HG02623 (cell line): Measurements from ENCODE around the gene AATK.
"Not testable (repeated sequence)": the region's sequence is repeated elsewhere in the genome, so short reads cannot be mapped to it uniquely, and the experiment has no call there.

ENCODE experiments used
- ATAC-seq: cut with Tn5 transposase; IDR thresholded peaks from one replicate; pipeline ENCODE4 v1.9.1; 2021; ENCODE audit warnings: moderate library complexity; ENCODE audit not compliant: unreplicated experiment

AATK gene

DNA sequence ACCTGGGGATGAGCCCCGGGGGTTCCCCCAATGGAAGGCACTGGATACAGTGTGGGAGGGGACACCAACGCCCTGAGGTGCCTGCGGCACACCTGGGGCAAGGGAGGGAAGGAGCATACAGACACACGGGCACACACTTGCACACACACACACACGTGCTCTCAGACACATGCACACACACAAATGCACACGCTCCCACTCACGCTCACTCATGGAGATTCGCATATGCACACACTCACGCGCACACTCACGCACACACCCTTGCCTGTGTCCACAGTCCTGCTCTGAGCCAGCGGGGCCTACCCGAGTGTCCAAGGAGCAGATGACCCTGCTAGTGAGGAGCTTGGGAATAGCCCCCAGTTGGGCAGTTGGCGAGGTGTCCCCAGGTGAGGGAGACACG lies 17.4 kb downstream of the AATK start:
- no peak for ATAC-seq

DNA sequence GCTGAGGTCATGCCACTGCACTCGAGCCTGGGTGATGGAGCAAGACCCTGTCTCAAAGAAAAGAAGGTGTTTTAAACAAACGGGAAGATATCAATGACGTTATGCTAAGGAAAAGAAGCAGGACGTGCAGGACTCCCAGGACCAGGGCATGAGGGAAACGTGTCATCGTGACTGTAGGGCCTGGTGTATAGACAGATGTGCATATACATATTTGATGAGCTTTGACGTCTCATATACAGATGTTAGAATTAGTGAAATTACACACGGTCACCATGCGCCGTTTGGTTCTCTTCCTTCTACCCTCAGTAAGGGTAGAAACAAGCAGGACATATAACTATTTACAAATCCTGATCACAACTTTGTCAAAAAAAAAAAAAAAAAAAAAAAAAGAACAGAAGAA lies 18.3 kb downstream of the AATK start:
- no peak for ATAC-seq

DNA sequence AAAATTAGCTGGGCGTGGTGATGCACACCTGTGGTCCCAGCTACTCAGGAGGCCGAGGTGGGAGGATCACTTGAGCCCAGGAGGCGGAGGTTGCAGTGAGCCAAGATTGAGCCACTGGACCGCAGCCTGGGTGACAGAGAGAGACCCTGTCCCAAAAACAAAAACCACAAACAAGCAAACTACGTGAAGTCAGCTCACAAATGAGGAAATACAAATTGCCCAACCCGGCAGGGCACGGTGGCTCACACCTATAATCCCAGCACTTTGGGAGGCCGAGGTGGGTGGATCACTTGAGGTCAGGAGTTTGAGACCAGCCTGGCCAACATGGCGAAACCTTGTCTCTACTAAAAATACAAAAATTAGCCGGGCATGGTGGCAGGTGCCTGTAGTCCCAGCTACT lies 19.8 kb downstream of the AATK start:
- ATAC-seq, result not testable (repeated sequence)

DNA sequence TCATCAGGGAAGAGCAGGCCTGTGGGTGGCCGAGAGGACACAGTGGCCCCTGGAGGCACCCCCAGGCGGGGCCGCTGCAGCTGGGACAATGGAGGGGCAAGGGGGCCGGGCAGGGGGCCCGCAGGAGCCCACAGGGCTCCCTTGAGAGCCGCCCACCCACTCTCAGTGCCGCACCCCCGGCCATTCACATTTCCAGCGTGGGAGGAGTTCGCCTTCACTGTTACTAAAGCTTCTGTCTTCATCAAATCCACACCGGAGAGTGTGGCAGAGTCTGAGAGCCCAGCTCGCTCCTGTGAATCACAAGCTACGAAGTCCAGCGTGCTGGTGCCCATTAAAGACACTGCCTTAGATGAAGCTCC lies 21.6 kb downstream of the AATK start:
- ATAC-seq, result no peak

DNA sequence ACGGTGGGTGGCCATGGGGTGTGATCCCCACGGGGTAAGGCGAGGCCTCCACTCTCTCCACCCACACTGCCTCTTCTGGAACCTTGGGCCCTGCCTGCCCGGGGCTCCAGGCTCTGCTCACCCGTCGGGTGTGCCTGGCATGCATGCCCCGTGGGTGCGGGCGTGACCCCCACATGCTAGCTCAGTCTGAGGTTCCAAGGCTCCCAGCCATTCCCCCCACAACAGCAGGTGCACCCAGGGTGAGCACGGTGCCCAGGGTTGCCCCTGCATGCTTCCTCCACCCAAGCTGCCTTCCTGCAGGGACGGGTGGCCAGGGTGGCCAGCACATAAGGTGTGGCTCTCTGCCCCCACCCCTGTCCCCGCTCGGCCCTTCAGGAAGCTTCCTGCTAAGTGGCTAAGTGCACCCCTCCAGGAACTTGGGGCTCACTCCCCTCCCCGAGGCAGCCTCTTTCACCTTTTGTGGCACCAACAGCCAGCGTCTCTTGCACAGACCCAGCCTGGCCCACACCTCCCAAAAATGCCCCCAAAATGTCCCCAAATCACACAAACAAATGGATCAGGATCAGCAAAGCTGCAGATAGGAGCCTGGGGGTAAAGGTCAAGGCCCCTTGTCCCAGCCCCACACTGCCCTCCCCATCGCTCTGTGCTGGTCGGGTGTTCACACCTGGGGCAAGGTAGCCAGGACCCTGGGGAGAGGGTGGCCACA lies 22.2 kb downstream of the AATK start:
- ATAC-seq, result no peak

DNA sequence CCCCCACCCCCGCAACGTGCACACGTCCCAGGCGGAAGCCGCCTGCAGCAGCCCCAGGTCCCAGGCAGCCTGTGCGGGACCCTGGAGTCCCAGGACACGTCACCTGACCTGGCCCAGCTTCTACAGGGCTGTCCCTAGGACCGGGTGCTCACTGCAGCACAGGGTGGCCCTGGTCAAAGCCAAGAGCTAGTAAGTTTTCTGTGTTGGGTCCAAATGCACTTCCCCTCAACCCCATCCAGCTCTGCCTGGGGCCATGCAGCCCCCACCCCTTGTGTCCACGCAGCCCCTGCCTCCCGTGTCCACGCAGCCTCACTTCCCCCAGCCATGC lies 22.9 kb downstream of the AATK start:
- ATAC-seq, result no peak

DNA sequence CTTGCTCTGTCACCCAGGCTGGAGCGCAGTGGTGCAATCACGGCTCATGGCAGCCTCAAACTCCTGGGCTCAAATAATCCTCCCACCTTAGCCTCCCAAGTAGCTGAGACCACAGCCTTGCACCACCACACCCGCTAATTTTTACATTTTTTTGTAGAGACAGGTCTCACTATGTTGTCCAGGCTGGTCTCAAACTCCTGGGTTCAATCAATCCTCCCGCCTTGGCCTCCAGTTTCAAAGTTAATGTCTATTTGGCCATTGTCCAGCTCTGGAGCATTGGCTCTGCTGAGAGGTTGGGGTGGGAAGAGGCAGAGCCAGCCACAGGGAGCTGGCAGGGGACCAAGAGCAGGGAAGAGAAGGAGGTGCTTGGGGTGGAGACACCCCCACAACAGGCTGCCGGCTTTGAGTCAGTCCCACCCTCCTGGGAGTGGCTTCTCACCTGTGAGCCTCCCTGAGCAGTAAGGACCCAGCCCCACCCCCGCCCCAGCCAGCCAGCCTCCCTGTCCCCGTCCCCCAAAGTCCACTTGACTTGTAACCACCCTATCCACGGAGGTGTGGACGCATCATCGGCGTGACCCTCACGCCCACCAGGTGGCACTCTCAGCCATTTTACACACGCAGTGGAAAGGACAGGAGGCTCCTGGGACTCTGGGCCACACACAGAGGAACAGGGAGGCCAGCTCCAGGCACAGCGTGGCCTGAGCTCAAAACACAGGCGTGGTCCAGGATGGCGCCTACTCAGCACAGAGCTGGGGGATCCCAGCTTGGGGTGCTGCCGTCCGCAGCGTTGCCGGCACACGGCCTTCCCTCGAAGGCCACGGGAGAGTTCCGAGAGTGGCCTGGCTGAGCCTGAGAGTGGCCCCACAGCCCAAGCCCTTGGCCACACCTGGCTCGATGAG lies 23.5 kb downstream of the AATK start:
- ATAC-seq, result no peak

DNA sequence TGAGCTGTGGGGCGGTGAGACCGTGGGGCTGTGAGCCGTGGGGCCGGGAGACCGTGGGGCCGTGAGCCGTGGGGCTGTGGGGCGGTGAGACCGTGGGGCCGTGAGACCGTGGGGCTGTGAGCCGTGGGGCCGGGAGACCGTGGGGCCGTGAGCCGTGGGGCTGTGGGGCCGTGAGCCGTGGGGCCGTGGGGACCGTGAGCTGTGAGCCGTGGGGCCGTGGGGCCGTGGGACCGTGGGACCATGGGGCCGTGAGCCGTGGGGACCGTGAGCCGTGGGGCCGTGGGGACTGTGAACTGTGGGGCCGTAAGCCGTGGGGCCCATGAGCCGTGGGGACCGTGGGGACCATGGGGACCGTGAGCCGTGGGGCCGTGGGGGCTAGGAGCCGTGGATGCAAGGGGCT lies 25.3 kb downstream of the AATK start:
- ATAC-seq, result no peak

DNA sequence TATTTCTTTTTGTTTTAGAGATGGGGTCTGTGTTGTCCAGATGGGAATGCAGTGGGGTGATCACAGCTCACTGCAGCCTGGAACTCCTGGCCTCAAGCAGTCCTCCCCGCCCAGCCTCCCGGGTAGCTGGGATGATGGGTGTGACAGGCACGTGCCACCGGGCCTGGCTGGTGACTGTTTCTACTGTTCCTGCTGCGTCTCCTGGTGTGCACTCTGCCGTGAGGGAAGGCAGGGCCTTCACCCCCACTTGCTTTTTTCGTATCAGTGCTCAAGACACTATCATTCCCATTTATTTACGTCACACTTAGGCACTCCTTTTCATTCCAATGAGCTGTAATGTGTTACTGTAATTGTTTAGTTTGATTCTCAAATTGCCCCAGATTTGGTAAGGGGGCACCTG lies 26.0 kb downstream of the AATK start:
- ATAC-seq, result no peak

DNA sequence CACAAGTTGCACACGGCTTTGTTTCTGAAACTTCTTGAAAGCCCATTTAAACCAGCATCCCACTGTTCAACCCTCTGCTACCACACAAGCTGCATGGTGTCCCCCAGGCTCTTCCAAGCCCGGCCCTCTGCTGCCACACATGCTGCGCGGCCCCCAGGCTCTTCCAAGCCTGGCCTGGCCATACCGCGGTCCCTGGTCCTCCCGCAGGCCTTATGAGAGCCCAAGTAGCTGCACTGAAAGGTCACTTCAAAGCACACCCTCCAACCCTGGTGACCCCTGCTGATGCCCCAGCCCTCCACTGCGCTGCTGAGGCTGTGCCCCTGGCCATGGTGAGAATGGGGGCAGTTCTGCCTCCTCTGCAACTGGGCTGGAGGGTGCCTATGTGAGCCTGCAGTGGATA lies 26.6 kb downstream of the AATK start:
- no peak for ATAC-seq

DNA sequence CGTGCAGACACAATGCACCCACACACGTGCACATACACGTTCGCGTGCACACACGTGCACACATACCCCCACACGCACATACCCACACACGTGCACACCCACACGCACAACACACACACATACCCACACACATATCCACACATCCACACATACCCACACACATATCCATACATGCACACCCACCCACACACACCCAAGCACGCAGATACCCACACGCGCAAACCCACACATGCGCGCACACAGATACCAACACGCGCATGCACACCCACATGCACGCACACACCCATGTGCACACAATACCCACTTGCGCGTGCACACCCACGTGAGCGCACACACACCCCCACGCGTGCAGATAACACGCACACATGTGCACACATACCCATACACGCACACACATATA lies 27.5 kb downstream of the AATK start:
- no peak for ATAC-seq

DNA sequence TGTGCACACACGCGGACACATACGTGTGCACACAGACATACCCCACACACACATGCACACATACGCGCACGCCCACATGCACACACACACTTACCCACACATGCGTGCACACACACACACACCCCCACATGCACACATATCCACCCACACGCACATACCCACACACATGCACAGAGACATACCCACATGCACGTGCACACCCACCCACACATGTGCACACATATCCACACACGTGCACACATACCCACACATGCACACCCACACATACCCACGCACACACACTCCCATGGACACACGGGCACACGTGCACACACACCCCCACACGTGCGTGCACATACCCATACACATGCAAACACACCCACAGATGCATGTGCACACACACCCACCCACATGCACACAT lies 27.9 kb downstream of the AATK start:
- ATAC-seq, result no peak

DNA sequence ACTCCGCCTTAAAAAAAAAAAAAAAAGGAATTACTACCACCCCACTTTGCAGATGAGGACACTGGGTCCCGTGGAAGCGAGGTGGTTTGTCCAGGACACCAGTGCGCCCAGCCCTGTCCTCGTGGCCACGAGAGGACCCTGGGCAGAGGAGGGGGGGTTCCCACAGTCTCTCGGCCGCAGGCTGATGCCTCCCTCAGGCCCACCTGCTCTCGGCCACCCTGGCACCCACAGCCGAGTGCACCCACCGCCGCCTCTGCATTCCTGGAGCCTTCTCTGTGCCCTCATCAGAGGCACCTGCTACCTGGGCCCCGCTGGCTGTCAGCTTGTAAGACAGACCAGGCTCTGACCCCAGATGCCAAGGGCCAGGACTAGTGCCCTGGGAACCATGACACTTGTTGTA lies 28.8 kb downstream of the AATK start:
- ATAC-seq, result no peak

DNA sequence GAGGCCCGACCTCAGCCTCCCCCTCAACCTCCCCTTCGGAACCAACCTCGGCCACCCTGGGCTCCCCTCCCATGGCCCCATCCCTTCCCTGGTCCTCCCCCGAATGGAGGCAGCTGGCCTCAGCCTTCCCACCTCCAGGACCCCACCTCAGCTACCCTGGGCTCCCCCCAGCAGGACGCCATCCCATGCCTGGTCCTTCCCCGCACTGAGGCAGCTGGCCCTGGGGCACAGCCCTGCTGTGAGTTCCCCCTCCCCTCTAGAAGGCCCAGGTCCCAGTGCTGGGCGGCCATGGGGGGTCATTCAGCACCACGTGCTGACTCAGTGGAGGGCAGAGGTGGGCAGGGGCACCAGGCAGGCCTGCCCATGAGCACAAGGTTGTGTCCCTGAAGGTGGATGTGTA lies 29.7 kb downstream of the AATK start:
- no peak for ATAC-seq

DNA sequence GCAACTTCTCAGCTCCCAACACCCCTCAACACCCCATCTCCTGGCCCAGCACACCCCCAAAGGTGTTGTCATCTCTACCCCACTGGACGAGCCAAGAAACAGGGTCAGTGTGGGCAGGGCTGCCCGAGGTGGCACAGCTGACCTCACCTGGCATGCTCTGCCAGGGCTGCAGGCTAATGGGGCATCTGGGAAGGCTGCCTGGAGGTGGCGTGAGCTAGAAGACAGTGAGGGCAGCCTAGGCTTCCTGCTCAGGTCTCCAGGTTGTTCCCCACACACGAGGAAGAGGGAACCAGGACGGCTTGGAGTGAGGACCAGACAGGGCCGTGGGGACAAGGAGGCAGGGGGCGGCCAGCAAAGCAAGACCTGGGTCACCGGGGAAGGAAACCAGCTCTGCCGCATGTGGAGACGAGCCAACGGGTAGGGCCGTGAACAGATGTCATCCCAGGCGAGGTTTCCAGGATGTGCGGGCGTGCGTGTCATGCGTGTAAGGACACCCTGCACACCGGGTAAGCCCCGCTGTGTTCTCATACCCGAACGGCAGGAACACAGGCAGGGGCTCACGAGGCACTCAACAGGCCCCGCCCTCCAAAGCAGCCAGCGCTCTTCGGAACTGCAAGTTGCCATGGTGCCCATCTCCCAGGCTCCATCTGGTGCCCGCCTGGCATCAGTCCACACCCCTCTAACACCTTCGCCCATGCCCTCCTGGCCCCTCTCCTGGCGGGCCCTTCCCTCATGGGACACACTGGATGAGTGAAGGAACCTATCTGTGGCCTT lies 30.3 kb downstream of the AATK start:
- ATAC-seq, result no peak

DNA sequence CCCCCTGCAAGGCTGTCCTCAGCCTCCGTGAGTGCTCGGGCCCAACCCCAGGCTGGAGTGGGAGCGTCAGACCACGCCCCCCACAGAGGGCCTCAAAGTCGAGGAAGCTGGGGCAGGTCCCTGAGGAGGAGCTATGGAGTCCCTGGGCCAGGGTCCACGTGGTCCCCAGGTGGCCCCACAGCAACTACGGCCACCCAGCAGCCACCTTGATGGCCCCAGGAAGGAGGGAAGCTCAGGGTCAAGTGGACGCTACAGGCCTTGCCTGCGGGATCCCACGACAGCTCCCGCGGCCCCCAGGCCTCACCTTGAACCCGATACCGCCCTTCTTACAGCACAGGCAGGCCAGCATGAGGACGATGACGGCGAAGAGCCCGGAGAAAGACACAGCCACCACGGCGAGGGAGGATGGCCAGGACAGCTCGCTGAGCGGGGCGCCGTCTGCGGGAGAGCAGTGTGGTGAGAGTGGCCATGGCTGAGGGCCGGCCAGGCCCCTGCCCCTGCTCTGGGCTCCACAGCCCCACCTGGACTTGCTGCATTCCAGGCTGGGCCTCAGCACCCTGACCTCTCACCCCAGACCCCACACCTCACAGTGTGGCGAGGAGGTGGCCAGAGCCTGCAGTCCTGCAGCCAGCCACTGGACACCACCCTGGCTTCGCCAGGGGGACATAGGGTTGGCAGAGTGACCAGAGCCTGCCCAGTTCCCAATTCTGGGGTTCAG lies 31.8 kb downstream of the AATK start:
- no peak for ATAC-seq

DNA sequence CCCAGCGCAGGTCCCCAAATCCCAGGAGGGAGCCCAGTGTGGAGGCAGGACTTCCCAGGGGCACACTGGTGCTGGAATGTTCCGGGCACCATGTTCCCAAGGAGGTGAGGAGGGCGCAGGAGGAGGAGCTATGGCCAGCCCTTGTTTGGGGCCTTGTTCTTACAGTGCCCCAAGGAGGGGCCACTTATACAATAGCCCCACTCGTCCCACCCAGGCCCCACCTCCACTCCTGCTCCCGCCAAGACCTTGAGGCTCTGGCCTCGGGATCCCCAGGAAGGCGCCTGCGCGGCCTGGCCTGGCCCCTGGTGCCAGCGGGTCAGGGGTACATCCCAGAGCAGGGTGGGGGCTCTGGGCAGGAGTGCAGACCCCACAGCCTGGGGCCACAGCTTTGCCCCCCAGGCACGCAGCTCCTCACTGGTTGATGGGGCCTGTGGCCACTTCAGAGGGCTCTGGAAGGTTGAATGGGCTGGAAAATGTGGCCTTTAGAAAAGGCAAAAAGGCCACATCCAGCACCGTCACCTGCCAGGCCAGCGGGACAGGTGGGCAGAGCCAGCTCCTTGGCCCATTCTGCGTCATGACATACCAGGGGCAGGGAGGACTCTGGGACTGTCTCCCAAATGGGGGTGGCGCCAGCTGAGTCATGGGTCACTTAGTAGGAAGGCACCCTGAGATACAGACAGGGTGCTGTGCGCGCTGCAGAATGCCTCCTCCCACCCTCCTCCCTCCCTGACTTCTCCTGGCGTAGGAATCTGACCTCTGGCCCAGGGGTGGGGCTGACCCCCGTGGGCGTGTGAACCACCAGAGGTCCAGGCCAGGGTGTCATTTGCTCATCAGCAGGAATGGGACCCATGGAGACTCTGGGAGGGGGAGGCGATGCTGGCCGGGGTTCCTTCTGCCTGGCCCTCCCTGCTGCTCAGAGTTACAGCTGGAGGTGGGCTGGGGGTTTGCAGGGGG lies 33.0 kb downstream of the AATK start:
- ATAC-seq, result no peak

DNA sequence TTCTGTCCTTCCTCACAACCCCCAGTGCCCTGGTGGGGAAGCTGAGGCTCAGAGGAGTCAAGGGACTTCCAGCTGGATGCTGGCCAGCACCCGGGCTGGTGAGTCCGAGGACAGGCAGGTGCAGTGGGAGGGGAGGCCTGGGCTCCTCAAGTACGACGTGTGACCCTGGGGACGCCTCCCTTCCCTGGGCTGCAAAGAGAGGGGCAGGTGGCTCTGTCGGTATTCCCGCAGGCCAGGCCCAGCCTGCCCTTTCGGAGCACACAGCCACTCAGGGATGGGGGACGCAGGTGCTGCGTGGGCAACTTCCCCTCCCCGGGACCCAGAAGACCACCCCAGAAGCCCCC lies 33.9 kb downstream of the AATK start:
- no peak for ATAC-seq

DNA sequence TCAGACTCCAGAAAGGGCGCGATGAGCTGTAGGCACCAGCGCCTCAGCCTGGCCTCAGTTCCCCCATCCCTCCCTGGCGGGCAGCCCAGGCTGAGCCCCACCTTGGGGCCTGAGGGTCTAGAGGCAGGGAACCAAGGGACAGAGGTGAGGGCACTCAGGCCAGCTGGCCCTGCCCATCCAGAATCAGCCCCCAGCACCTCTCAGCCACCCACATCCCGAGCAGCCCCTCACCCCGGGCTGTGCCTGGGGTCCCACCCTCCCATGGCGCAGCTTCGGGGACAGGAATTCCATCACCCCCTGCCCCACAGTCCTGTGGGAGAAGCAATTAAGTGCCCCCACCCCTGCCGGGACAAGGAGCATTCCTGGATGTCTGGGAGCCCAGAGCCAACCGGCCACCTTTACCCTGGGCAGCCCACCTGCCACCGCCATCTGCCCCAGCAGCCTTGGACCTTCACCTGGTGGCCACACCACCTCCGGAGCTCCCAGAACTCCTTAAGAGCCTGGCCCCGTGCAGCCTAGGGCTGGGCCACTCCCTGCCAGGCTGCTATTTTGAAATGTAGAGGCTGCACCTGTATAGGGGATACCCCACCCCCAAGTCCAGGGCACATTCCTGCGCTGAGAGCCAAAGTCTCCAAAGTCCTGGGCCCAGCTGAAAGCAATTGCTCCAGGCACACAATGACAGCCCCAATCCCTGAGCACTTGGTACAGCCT lies 34.4 kb downstream of the AATK start:
- ATAC-seq, result no peak
